ENCODE measurements around the gene SENP2.
"Not testable (repeated sequence)": the region's sequence is repeated elsewhere in the genome, so short reads cannot be mapped to it uniquely, and the experiment has no call there.

The SENP2 gene

GRCh38 chr3:185659942-185660921 is 74.1 kb downstream of the SENP2 start:
- Histone ChIP-seq H2BK120ac (ENCODE audit: low read depth, low read length) (no peak overlapping the region), H2AK5ac (ENCODE audit: low read length, severe bottlenecking) (peak overlapping the region; percentile 33), H4K8ac (ENCODE audit: low read length) (no peak overlapping the region), H3K4me1 (ENCODE audit: control insufficient read depth, insufficient read depth, low read depth, low read length) (peaks cover 32% of the 10 kb centered on the region), H2BK5ac (ENCODE audit: low read depth, low read length, poor library complexity, severe bottlenecking) (no peak overlapping the region), H3K18ac (ENCODE audit: low read depth in 1 of 2, low read length in 2 of 2) (peak overlapping the region in 1 of 2 experiments; percentile 14), H3K23ac (ENCODE audit: low read length in 2 of 2) (no peak overlapping the region), H3K4me3 (ENCODE audit: insufficient read depth in 1 of 2, low read depth in 1 of 2, low read length in 2 of 2) (no peak overlapping the region), H3K9ac (ENCODE audit: low read length) (peak overlapping the region; percentile 42), H3K79me1 (replicated peaks; ENCODE audit: low read length, poor library complexity, severe bottlenecking) (peaks cover 19% of the 10 kb centered on the region), H3K27me3 (ENCODE audit: control insufficient read depth in 1 of 2, insufficient read depth in 1 of 2, low read length in 2 of 2) (no peaks in the 10 kb centered on the region), H2AFZ (ENCODE audit: low read depth, low read length) (no peak overlapping the region), H4K91ac (ENCODE audit: low read length) (no peak overlapping the region), H3K9me3 (ENCODE audit: control insufficient read depth, low read length) (no peaks in the 10 kb centered on the region), H2BK12ac (ENCODE audit: low read length in 2 of 2) (peak overlapping the region in 1 of 2 experiments; percentile 58), H3K27ac (ENCODE audit: low read length, poor library complexity, severe bottlenecking) (peak overlapping the region; percentile 18), H3K14ac (ENCODE audit: low read length in 2 of 2) (peak overlapping the region in 1 of 2 experiments; percentile 55), H2BK15ac (ENCODE audit: low read depth, poor library complexity, severe bottlenecking) (no peak overlapping the region), H3K4me2 (ENCODE audit: low read length, poor library complexity, severe bottlenecking) (no peak overlapping the region), H3K4ac (ENCODE audit: low read depth in 1 of 2, low read length in 2 of 2) (peak overlapping the region in 1 of 2 experiments; percentile 25), H3K36me3 (ENCODE audit: control insufficient read depth in 1 of 2, insufficient read depth in 2 of 2, low read depth in 1 of 2, low read length in 2 of 2) (peaks cover 43 to 49% of the 10 kb centered on the region in 2 experiments)
- DNase-seq = peak; percentile 86
- 49% methylated on average over 18 of the region's 18 CpGs for WGBS

- H4K91ac ChIP-seq (ENCODE audit: low read length); H3K14ac ChIP-seq (ENCODE audit: low read length in 2 of 2); H3K4me3 ChIP-seq (ENCODE audit: insufficient read depth in 1 of 2, low read depth in 1 of 2, low read length in 2 of 2); H3K27me3 ChIP-seq (ENCODE audit: control insufficient read depth in 1 of 2, insufficient read depth in 1 of 2, low read length in 2 of 2); DNase-seq; H3K27ac ChIP-seq (ENCODE audit: low read length, poor library complexity, severe bottlenecking); H3K4ac ChIP-seq (ENCODE audit: low read depth in 1 of 2, low read length in 2 of 2); H3K4me2 ChIP-seq (ENCODE audit: low read length, poor library complexity, severe bottlenecking); H3K23ac ChIP-seq (ENCODE audit: low read length in 2 of 2); H2AFZ ChIP-seq (ENCODE audit: low read depth, low read length); H2BK12ac ChIP-seq (ENCODE audit: low read length in 2 of 2); H2AK5ac ChIP-seq (ENCODE audit: low read length, severe bottlenecking); H2BK120ac ChIP-seq (ENCODE audit: low read depth, low read length); H4K8ac ChIP-seq (ENCODE audit: low read length); H2BK15ac ChIP-seq (ENCODE audit: low read depth, poor library complexity, severe bottlenecking); H3K9me3 ChIP-seq (ENCODE audit: control insufficient read depth, low read length); H2BK5ac ChIP-seq (ENCODE audit: low read depth, low read length, poor library complexity, severe bottlenecking); H3K18ac ChIP-seq (ENCODE audit: low read depth in 1 of 2, low read length in 2 of 2): not testable (repeated sequence)
- Histone ChIP-seq H3K9ac (ENCODE audit: low read length) (peak overlapping the region; percentile 42), H3K79me1 (replicated peaks; ENCODE audit: low read length, poor library complexity, severe bottlenecking) (peaks cover 19% of the 10 kb centered on the region), H3K36me3 (ENCODE audit: control insufficient read depth in 1 of 2, insufficient read depth in 2 of 2, low read depth in 1 of 2, low read length in 2 of 2) (peaks cover 35 to 41% of the 10 kb centered on the region in 2 experiments), H3K4me1 (ENCODE audit: control insufficient read depth, insufficient read depth, low read depth, low read length) (peaks cover 26% of the 10 kb centered on the region)
- 91% methylated on average over 10 of the region's 10 CpGs for WGBS
These were observed 75.2 kb downstream of the SENP2 start for GRCh38 chr3:185661296-185661695.

GRCh38 chr3:185661772-185662171 is 75.7 kb downstream of the SENP2 start:
- Histone ChIP-seq H2BK15ac (ENCODE audit: low read depth, poor library complexity, severe bottlenecking) (no peak overlapping the region), H3K18ac (ENCODE audit: low read depth in 1 of 2, low read length in 2 of 2) (no peak overlapping the region), H3K4me2 (ENCODE audit: low read length, poor library complexity, severe bottlenecking) (no peak overlapping the region), H3K23ac (ENCODE audit: low read length in 2 of 2) (no peak overlapping the region), H3K9me3 (ENCODE audit: control insufficient read depth, low read length) (no peaks in the 10 kb centered on the region), H3K27ac (ENCODE audit: low read length, poor library complexity, severe bottlenecking) (no peak overlapping the region), H4K8ac (ENCODE audit: low read length) (no peak overlapping the region), H3K14ac (ENCODE audit: low read length in 2 of 2) (peak overlapping the region in 1 of 2 experiments; percentile 49), H3K27me3 (ENCODE audit: control insufficient read depth in 1 of 2, insufficient read depth in 1 of 2, low read length in 2 of 2) (no peaks in the 10 kb centered on the region), H3K4ac (ENCODE audit: low read depth in 1 of 2, low read length in 2 of 2) (peak overlapping the region in 1 of 2 experiments; percentile 42), H3K4me1 (ENCODE audit: control insufficient read depth, insufficient read depth, low read depth, low read length) (peaks cover 23% of the 10 kb centered on the region), H2AFZ (ENCODE audit: low read depth, low read length) (no peak overlapping the region), H2BK120ac (ENCODE audit: low read depth, low read length) (no peak overlapping the region), H3K9ac (ENCODE audit: low read length) (no peak overlapping the region), H2BK5ac (ENCODE audit: low read depth, low read length, poor library complexity, severe bottlenecking) (no peak overlapping the region), H3K36me3 (ENCODE audit: control insufficient read depth in 1 of 2, insufficient read depth in 2 of 2, low read depth in 1 of 2, low read length in 2 of 2) (peaks cover 36 to 41% of the 10 kb centered on the region in 2 experiments), H3K4me3 (ENCODE audit: insufficient read depth in 1 of 2, low read depth in 1 of 2, low read length in 2 of 2) (no peak overlapping the region), H2BK12ac (ENCODE audit: low read length in 2 of 2) (peak overlapping the region in 1 of 2 experiments; percentile 42), H2AK5ac (ENCODE audit: low read length, severe bottlenecking) (no peak overlapping the region), H3K79me1 (replicated peaks; ENCODE audit: low read length, poor library complexity, severe bottlenecking) (peaks cover 19% of the 10 kb centered on the region), H4K91ac (ENCODE audit: low read length) (no peak overlapping the region)
- DNase-seq = no peak
- WGBS = 83% methylated on average over 4 of the region's 4 CpGs

GRCh38 chr3:185663929-185664328 is 77.8 kb downstream of the SENP2 start:
- Histone ChIP-seq H3K4me1 (ENCODE audit: control insufficient read depth, insufficient read depth, low read depth, low read length) (peaks cover 7% of the 10 kb centered on the region), H4K91ac (ENCODE audit: low read length) (no peak overlapping the region), H3K27ac (ENCODE audit: low read length, poor library complexity, severe bottlenecking) (no peak overlapping the region), H3K9ac (ENCODE audit: low read length) (no peak overlapping the region), H3K27me3 (ENCODE audit: control insufficient read depth in 1 of 2, insufficient read depth in 1 of 2, low read length in 2 of 2) (no peaks in the 10 kb centered on the region), H2BK5ac (ENCODE audit: low read depth, low read length, poor library complexity, severe bottlenecking) (no peak overlapping the region), H3K14ac (ENCODE audit: low read length in 2 of 2) (no peak overlapping the region), H2AFZ (ENCODE audit: low read depth, low read length) (no peak overlapping the region), H2AK5ac (ENCODE audit: low read length, severe bottlenecking) (no peak overlapping the region), H3K4me3 (ENCODE audit: insufficient read depth in 1 of 2, low read depth in 1 of 2, low read length in 2 of 2) (no peak overlapping the region), H3K18ac (ENCODE audit: low read depth in 1 of 2, low read length in 2 of 2) (no peak overlapping the region), H3K9me3 (ENCODE audit: control insufficient read depth, low read length) (no peaks in the 10 kb centered on the region), H3K79me1 (replicated peaks; ENCODE audit: low read length, poor library complexity, severe bottlenecking) (peaks cover 17% of the 10 kb centered on the region), H4K8ac (ENCODE audit: low read length) (no peak overlapping the region), H3K4me2 (ENCODE audit: low read length, poor library complexity, severe bottlenecking) (no peak overlapping the region), H3K36me3 (ENCODE audit: control insufficient read depth in 1 of 2, insufficient read depth in 2 of 2, low read depth in 1 of 2, low read length in 2 of 2) (peaks cover 25 to 39% of the 10 kb centered on the region in 2 experiments), H2BK15ac (ENCODE audit: low read depth, poor library complexity, severe bottlenecking) (no peak overlapping the region), H2BK12ac (ENCODE audit: low read length in 2 of 2) (no peak overlapping the region), H2BK120ac (ENCODE audit: low read depth, low read length) (no peak overlapping the region), H3K23ac (ENCODE audit: low read length in 2 of 2) (no peak overlapping the region), H3K4ac (ENCODE audit: low read depth in 1 of 2, low read length in 2 of 2) (no peak overlapping the region)
- 93% methylated on average over 4 of the region's 5 CpGs for WGBS
- DNase-seq = no peak
